GM19043 (cell line): ENCODE data around the gene RUSC1.

ENCODE experiments used
- ATAC-seq: cut with Tn5 transposase; IDR thresholded peaks from one replicate; pipeline ENCODE4 v1.9.1; 2021; ENCODE audit warnings: low read depth; ENCODE audit not compliant: unreplicated experiment

The RUSC1 gene

DNA sequence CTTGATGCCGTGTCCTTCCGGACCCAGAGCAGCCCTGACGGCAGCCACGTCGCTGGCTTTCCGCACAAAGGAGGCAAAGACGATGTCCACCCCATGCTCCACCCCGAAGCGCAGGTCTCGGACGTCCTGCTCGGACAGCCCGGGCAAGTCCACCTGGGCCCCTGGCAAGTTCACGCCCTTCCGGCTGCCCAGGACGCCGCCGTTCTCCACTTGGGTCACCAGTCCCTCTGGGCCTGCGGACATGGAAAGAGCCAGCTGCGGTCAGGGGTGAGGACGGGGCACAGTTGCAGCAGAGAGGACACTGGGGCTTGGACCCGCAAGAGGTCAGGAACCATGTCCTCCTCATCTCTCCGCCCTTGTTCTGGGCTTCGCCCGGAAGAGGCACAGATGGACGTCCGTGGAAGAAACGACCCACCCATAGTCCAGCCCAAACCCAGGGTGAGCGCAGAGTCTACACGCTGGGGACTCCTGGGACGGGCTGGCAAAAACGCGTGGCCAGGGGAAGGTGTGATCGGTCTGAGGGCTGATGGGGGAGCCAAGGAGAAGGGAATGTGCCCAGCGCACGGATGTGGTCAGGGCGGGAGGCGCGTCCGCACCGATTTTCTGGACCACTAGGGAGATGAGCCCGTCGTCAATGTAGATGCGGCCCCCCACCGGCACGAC lies 26.0 kb upstream of the RUSC1 start:
- no peak for ATAC-seq

GRCh38 chr1:155295183-155295941 lies 25.3 kb upstream of the RUSC1 start:
- no peak for ATAC-seq

DNA sequence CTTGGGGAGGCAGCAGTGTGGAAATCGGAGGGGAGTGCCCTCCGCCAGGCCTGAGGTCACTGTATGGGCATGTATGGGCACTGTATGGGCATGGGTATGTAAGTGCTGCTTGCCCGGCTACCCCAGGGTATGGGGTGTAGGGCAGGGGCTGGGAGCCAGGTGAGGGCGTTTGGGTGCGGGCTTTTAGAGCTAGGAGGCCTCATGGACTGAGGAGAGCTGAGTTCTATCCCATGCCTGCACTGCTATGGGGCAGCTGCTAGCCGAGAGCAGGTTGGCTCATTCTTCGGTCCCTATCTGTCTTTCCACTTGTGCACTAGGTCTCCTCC lies 24.8 kb upstream of the RUSC1 start:
- ATAC-seq, result no peak

- ATAC-seq, result no peak
These were observed 24.0 kb upstream of the RUSC1 start for GRCh38 chr1:155296661-155297060.

GRCh38 chr1:155297384-155297783 lies 23.3 kb upstream of the RUSC1 start:
- no peak for ATAC-seq

DNA sequence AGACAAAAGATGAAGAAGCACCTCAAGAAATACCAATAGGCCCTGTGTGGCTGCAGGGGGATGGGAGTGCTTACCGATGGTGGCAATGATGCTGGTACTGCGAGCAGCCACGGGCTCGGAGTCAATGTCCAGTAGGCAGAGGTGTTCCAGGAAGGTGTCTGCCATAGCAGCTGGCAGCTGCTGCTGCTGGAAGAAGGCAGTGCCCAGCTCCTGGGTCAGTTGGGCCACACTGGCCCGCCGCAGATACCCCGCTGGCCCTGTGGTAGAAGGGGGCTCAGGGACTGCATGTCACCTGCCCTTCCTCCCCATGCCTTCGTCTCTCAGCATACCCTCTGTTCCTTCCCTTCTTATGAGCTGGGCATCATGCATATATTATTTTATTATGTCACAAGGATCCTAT lies 20.7 kb upstream of the RUSC1 start:
- ATAC-seq, result no peak

GRCh38 chr1:155300553-155301329 lies 20.0 kb upstream of the RUSC1 start:
- ATAC-seq, result no peak

DNA sequence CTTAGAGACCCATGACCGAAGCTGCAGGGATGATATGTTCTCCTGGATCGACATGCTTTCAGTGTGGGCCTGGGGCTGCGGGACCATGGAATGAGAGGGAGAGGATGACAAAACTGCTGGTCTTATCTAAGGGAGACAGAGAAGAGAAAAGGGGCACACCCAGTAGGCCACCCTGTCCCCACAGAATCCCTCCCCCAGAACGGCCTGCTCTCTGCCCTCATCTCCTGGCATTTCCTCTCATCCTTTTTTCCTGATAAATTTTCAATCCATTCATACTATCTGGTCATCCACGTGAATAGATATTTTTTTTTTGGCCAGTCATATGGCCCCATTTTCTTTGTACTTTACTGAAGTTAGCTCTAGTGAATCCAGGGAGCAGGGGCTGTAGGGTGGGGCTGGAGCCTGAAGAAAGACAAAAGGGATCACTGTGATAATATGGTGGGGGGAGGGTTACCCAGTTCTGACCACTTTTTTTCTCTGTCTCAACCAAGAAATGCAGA lies 19.3 kb upstream of the RUSC1 start, which contains the start of gene PKLR:
Gene PKLR, minus strand, starts transcription at position 97 of the 500 bp plus-strand sequence. Its CDS starts 43 bp downstream, at position 54.
- no peak for ATAC-seq

DNA sequence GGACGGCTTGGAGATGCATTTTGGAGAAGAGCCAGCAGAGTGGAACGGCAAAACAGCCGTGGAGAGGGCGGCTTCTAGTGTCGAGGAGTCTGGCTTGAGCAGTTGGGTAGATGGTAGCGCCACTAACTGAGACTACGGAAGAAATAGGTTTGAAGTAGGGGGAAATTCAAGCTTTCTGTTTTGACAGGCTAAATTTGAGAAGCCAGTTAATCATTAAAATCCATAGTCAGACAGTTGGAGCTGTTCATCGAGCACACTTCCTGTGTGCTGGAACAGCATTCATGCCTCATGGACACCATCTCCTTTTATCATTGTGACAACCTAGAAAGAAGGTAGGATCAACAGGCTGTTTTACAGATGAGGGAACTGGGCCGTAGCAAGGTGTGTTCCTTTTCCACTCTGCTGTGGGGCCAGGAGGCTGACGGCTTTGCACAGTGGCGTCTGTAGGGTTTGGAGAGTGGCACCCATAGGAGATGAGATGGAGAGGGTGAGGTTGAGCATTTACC lies 16.1 kb upstream of the RUSC1 start:
- no peak for ATAC-seq

GRCh38 chr1:155305881-155306391 lies 14.8 kb upstream of the RUSC1 start:
- no peak for ATAC-seq

- ATAC-seq, result no peak
These were observed 13.4 kb upstream of the RUSC1 start for GRCh38 chr1:155307247-155307740.

GRCh38 chr1:155308493-155309422 lies 11.9 kb upstream of the RUSC1 start, which contains the start of gene FDPS:
Gene FDPS, plus strand, starts transcription at chr1:155308866. Its CDS starts 924 bp downstream, at chr1:155309790.
- peak; percentile 93 for ATAC-seq

DNA sequence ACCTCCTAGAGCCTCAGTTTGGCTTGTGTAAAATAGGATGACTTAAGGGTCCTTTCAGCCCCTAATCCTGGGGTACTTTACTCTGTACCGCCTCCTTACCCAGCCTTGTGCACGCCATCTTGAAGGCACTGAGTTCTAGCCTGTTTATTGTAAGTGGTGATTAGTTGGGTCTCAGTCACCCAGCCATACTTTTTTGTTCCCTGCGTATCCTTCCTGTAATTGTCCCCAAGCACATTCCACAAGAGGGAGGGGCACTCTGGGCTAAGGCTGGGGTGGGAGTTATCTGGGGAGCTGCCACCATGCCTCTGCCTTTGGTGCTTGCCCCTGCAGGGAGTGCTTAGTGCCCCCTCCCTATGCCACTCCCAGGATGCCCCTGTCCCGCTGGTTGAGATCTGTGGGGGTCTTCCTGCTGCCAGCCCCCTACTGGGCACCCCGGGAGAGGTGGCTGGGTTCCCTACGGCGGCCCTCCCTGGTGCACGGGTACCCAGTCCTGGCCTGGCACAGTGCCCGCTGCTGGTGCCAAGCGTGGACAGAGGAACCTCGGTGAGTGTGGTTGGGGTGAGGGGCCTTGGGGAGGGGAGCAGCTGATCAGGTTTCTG lies 11.2 kb upstream of the RUSC1 start:
- no peak for ATAC-seq

DNA sequence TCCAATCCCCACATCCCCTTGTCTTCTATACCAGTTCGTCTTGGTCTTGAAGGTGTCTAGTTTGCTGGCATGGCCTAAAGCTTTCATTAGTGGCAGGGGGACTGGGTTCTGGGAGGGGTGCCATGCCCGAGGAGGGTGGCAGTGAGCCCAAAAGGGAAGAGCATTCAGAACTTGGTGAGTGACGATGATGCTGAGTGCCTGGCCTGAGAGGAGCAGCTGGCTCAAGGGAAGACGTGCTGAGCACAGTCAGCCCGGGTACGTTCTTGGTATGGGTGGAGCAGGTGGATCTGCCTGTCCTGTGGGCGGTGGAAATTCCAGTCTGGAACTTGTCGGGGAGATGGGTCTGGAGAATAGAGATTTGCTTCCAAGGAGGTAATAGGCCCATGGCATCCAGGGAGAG lies 7.4 kb upstream of the RUSC1 start:
- ATAC-seq, result no peak

GRCh38 chr1:155316922-155317321 lies 3.8 kb upstream of the RUSC1 start:
- ATAC-seq, result no peak

DNA sequence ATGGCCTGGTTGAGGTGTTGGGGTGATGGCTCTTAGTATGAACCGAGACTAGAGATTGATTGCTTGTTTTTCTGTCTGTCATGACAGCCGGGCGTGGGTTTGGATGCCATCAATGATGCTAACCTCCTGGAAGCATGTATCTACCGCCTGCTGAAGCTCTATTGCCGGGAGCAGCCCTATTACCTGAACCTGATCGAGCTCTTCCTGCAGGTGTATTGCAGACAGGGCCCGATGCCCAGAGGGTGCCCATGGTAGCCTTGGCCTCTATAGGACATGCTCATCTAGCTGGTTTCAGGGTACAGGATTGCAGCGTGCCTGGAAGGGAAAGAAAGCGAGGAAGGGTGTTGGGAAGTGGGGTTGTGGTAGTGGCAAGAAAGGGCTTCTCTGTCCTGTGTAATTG lies 2.6 kb upstream of the RUSC1 start:
- no peak for ATAC-seq

GRCh38 chr1:155319536-155319935 lies 1.2 kb upstream of the RUSC1 start:
- ATAC-seq, result no peak

DNA sequence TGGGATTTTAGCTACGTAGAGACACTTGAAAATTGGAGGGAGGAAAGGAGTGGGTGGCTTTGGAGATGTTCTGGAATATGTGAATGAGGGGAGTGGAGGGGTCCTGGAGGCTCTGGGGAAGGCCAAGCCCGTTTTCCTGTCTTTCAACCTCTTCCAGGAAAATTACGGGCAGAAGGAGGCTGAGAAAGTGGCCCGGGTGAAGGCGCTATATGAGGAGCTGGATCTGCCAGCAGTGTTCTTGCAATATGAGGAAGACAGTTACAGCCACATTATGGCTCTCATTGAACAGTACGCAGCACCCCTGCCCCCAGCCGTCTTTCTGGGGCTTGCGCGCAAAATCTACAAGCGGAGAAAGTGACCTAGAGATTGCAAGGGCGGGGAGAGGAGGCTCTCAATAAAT lies 442 bp upstream of the RUSC1 start:
- ATAC-seq, result no peak
